ENCODE data around the gene KRTAP4-12.

DNA sequence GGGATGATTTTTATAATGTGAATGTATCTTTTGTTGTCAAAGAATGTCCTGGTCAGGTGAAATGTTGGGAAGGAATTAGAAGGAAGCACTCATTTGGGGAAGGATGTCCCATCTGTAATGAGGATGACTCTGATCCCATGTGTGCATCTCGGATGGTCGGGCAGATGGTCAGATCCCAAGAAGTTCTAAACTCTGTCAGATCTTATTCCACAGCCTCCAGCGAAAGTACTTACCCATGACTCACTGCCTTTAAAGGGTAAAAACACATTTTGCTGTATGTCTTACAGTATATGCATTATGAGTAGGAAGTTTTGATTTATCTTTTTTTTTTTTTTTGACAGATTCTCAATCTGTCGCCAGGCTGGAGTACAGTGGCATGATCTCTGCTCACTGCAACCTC, 5.3 kb downstream of the KRTAP4-12 start:
- TF ChIP-seq, protein P1, sequence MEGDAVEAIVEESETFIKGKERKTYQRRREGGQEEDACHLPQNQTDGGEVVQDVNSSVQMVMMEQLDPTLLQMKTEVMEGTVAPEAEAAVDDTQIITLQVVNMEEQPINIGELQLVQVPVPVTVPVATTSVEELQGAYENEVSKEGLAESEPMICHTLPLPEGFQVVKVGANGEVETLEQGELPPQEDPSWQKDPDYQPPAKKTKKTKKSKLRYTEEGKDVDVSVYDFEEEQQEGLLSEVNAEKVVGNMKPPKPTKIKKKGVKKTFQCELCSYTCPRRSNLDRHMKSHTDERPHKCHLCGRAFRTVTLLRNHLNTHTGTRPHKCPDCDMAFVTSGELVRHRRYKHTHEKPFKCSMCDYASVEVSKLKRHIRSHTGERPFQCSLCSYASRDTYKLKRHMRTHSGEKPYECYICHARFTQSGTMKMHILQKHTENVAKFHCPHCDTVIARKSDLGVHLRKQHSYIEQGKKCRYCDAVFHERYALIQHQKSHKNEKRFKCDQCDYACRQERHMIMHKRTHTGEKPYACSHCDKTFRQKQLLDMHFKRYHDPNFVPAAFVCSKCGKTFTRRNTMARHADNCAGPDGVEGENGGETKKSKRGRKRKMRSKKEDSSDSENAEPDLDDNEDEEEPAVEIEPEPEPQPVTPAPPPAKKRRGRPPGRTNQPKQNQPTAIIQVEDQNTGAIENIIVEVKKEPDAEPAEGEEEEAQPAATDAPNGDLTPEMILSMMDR (IDR thresholded peaks at IDR 0.05 in 2 of 3, conservative IDR thresholded peaks at IDR 0.05 in 1 of 3; ENCODE audit: borderline replicate concordance in 1 of 3, insufficient read depth in 1 of 3, low read depth in 2 of 3, low read length in 2 of 3): no peak
- TF ChIP-seq SP1 (IDR thresholded peaks at IDR 0.05; ENCODE audit: low read depth): no peak
- TF ChIP-seq EZH2 (IDR thresholded peaks at IDR 0.05): no peak
- TF ChIP-seq, protein P2, sequence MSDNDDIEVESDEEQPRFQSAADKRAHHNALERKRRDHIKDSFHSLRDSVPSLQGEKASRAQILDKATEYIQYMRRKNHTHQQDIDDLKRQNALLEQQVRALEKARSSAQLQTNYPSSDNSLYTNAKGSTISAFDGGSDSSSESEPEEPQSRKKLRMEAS (IDR thresholded peaks at IDR 0.05): no peak
- no peak for TF ChIP-seq POLR2AphosphoS5 (IDR thresholded peaks at IDR 0.05; ENCODE audit: low read depth, low read length)
- no peak for TF ChIP-seq RAD21 (IDR thresholded peaks at IDR 0.05; ENCODE audit: low read depth)
- TF ChIP-seq, protein P3, sequence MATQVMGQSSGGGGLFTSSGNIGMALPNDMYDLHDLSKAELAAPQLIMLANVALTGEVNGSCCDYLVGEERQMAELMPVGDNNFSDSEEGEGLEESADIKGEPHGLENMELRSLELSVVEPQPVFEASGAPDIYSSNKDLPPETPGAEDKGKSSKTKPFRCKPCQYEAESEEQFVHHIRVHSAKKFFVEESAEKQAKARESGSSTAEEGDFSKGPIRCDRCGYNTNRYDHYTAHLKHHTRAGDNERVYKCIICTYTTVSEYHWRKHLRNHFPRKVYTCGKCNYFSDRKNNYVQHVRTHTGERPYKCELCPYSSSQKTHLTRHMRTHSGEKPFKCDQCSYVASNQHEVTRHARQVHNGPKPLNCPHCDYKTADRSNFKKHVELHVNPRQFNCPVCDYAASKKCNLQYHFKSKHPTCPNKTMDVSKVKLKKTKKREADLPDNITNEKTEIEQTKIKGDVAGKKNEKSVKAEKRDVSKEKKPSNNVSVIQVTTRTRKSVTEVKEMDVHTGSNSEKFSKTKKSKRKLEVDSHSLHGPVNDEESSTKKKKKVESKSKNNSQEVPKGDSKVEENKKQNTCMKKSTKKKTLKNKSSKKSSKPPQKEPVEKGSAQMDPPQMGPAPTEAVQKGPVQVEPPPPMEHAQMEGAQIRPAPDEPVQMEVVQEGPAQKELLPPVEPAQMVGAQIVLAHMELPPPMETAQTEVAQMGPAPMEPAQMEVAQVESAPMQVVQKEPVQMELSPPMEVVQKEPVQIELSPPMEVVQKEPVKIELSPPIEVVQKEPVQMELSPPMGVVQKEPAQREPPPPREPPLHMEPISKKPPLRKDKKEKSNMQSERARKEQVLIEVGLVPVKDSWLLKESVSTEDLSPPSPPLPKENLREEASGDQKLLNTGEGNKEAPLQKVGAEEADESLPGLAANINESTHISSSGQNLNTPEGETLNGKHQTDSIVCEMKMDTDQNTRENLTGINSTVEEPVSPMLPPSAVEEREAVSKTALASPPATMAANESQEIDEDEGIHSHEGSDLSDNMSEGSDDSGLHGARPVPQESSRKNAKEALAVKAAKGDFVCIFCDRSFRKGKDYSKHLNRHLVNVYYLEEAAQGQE (IDR thresholded peaks at IDR 0.05; ENCODE audit: low read depth): no peak
- no peak for TF ChIP-seq CEBPB (IDR thresholded peaks at IDR 0.05; ENCODE audit: low read depth)
- TF ChIP-seq EGR1 (IDR thresholded peaks at IDR 0.05; ENCODE audit: low read depth): no peak
- no peak for TF ChIP-seq JUND (IDR thresholded peaks at IDR 0.05)
- TF ChIP-seq POLR2A (IDR thresholded peaks at IDR 0.05; ENCODE audit: borderline replicate concordance, extremely low read depth, insufficient read depth, insufficient read length): no peak
